ENCODE results near the gene MYOZ2.

Gene MYOZ2

DNA sequence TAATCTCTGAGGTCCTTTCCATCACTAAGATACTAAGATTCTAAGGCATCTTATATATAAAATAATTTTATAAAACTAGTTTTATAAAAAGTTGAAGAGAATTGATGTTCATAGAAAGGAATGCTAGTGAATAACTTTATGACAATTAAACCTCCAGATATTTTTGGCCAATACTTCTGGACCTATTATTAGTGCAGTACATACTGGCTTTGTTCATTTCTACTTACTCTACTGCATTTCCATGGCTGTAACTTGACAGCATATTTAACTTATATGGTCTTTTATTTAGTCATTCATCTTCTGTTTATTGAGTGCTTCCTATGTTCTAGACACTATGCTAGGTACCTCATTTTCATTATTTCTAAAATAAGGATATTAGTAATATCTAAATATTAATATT lies 70.1 kb downstream of the MYOZ2 start:
- no peak for DNase-seq

DNA sequence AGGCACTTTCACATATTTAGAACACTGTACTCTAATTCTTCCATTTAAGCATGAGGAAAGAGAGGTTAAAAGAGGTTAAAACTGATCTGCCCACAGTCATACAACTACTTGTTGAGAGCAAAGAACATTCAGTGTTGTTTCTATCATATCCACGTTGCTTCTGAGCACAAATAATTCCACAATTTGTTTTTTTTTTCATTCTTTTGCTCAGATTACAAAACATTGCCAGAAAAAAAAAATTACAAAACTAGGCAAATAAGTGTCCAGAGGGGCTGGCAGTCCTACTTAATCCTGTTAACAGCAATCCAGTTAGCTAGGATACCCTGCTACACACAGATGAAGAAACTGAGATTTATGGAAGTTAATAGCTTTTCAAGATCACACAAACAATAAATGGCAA lies 70.5 kb downstream of the MYOZ2 start:
- DNase-seq = no peak

DNA sequence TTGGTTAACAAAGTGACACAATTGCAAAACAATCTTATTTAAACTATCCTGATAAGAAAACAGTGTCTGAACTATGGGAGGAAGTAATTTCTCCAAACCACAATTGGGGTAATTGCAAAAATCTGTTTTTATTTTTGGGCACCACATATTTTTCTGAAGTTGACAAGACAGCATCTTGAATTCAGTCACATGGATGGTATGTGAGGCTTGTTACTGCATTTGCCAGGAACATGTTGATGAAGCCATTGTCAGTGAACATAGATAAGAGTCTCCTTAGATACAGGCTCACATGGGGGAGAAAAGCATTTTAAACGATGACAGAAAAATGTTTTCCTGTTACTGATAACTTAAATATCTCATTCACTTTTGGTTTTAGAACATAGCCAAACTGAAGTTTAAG lies 71.4 kb downstream of the MYOZ2 start:
- no peak for DNase-seq

DNA sequence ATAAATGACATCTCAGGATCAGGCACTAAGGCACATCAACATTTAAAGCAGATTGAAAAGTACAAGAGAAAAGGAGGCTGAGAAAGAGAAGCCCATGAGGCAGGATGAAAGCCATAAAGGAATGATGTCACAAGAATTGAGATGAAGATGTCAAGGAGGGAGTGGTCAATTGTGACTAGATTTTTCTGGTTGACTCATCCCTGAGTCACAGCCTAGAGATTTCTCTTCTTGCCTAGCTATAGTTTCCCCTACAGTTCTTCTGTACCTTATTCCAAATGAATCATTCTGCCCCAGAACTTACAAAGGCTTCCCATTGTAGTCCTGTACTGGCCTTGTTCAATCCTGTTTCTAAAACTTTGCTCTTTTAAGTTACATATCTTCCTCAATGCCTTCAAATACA lies 73.4 kb downstream of the MYOZ2 start:
- no peak for DNase-seq

DNA sequence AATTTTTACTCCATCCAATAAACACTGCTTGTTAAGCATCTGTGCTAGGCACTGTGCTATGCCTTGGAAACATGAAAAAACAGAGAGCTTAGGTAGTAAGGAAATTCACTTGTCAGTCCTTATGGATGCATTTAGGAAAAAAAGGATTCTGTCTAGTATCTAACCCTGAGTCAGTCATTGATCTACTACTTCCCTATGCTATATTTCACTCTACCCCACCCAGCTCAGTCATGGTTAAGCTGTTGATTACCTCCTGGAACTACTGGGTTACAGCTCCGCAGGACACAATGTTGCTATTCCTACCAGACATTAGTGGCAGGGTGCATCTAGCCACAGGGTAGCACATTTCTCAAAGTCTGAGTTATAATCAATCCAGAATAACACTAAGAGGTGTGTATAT lies 74.0 kb downstream of the MYOZ2 start:
- no peak for DNase-seq

DNA sequence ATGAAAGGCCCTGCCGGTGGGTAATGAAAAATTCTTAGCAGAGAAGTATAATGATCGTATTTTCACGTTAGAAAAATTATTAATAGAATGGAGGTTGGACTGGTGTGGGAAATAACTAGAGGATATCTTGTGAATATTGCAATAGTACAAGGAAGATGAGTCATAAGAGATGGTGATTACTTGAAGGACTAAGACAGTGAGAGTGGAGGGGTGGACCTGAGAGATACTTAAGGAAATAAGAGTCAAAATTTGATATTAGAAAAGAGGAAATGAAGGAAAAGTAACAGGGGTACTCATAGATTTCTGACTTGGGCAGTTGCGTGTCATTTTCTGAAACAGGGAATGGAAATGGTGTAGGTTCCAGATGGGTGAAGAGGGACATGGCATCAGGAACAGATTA lies 75.1 kb downstream of the MYOZ2 start:
- DNase-seq = no peak

DNA sequence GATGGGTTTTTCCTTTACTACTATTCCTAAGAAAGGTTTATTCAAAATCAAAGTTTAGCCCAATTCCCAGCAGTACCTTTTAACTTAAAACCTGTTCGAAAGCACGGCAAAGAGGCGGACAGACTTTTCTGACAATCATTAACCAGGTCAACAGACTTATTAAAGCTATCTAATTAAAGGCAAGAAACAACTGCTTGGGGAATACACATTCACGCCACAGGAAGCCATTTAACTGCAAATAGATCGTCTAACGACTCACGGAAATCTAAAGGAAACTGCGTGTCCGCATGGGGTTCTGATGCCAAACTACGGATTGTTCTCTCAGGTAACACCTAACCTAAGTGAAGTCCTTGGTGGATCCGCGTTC lies 76.2 kb downstream of the MYOZ2 start:
- DNase-seq = no peak

DNA sequence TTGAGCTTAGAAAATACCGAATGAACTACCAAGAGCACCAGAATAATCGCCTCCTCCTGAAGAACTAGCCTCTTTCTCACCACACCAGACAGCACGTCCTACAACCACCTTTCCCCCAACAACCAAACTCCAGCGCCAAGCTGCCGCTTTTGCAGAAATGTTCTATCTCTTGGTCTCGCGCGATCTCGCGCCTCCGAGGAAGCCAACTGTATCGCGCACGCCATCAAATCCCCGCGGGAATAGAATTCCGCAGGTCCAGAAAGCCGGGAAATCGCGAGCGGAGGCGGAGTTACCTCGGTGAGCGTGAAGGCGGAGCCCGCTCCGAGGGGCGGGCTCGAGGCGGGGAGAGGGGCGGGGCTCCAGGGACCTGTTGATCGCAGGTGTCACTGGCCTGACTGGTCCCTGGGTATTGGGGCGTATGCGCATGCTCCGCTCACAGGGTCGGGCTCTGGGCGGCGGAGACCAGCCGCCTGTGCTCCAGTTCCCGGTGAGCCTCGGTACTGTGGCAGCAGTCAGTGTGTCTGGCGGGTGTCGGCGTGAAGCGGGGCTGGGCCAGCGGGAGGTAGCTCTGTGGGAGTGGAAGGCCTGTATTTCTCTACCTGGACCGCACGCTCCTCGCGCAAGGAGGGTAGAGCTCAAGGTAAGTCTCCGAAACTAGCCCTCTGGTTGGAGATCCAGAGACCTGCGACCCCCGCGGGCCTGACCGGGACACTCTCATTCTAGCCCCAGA lies 76.8 kb downstream of the MYOZ2 start, which contains the start of gene USP53:
USP53 (plus strand) TSS at position 480 of the 730 bp plus-strand sequence. CDS start 27,047 bp downstream, outside the sequence.
- peak; percentile 98 for DNase-seq

DNA sequence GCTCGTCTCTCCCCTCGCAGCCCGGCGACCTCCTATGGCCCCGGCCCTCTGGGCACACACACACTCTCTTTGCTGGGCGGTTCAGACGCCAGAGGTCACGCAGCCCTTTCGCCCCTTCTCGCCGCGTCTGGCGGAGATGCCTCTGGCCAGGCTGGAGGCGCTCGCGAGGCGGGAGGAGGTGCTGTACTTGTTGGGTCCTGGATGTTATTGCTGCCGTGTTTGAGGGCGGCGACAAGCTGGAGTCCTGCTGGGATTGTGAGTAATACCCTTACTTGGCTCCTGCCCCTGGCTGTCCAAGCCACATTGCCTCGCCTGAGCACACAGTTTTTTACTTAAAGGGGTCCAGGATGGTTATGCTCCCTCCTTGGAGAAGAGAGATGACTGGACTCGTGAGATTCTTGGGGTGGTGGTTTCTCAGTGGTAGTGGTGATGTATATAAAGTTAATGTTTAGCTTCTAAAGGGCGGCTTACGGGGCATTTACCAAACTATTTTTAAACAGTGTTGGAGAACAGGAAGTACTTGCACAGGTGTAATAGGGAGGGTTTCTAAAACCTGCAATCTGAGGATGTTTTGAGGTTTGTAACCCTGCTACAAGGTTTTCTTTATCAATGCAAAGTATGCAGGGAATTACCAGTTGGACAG lies 77.5 kb downstream of the MYOZ2 start:
- peak; percentile 61 for DNase-seq

DNA sequence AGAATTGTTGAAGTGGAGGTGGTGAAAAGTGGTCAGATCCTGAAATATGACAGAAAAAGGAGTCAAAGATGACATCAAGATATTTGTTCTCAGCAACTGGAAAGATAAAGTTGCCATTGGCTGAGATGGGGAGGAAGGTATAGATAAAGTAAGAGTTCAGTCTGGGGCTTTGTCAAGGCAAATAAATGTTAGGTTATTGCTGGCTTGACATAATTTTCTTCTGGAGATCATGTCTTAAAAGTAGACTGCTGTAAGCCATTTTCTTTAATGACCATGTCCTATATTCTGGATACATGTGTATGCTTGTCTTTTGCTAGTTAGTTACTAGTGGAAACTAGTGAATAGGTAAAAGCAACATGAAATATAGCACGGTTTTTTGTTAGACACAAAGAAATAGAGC lies 82.5 kb downstream of the MYOZ2 start:
- DNase-seq = no peak

DNA sequence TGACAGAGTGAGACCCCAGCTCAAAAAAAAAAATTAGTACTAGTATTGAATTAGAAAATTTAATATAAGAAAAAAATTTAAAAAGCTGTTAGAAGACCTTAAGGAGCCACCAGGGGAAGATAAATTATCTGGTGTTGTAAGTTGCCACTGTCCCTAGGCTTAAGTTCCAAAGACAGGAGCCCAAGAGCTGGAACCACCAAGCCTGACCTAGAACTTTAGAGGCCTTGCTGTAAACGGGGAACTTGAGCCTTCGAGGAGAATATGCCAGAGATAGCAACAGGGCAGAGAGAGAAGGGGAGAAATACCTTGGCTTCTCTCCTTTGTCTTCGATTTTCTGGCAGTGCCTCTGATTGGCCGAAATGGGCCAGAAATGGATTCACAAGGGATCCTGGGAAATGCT lies 85.8 kb downstream of the MYOZ2 start:
- DNase-seq = no peak

DNA sequence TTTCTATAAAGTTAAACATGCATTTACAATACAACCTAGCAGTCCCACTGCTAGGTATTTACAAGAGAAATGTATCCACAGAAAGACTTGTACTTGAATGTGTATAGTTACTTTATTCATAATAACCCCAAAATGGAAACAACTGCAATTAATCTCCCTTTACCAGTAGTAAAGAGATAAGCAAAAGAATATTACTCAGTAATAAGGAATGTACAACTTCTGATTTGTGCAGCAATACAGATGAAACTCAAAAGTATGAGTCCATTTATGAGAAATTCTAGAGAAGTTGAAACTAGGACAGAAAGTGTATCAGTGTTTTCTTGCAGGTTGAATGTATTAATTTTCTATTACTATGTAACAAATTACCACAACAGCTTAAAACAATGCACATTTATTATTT lies 92.1 kb downstream of the MYOZ2 start:
- no peak for DNase-seq

DNA sequence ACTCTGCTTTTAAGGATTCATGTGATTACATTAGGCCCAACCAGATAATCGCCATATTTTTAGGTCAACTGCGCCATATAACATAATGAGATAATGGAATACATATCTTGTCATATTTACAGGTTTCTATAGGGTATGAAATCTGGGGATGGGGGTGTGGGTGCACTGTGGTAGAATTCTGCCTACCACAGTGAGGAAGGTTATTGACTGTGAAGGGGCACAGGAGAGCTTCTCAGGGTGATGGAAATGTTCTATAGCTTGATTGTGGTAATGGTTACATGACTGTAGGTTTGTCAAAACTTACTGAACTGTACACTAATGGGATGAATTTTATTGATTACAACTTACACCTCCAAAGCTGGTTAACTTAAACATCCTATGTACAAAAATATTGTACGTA lies 92.8 kb downstream of the MYOZ2 start:
- no peak for DNase-seq

DNA sequence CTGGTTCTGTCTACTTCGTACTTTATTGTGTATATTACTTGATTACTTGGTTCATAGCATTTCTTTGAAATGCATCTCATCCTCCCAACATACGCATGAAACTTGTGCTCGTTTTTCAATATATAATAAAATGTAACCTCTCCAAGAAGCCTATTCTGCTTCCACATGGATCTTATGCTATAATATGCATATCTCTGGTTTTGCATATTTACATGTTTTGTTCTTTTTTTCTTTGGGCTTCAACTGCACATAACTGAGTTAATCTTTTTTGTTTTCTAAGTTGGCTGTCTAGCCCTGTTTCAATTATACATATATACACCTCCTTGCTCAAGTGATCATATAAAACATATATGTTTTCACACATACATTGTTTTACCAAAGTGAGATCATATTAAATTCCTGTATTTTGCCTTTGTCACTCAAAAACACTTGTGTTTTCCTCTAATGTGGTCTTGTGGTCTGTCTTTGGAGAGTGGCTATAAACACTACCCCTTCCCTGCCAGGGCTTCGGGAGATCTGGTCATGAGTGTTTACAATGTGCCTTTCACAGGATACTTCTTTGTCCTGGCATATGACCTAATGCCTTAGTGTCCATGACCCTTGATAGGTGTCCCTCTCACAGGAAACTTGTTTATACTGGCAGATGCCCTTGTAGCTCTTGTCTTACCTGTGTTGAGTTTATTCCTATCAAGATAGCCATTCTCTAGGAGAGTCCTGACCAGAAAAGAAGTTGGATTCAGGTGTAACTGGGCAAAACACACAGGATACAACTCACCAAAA lies 94.5 kb downstream of the MYOZ2 start:
- DNase-seq = no peak

DNA sequence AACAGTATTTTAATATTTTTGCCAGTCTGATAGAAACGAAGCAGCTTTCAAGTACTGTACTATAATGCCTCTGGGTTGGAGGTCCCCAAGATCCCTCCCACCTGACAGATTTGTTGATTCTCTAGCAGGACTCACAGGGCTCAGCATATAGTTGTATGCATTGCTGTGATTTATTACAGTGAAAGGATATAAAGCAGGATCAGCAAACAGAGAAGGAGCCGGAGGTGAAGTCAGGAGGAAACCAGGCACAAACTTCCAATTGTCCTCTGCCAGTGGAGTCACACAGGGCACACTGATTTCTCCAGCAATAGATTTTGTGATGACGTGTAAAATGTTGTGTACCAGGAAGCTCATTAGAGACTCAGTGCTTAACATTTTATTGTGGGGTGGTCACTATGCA lies 95.9 kb downstream of the MYOZ2 start:
- no peak for DNase-seq

DNA sequence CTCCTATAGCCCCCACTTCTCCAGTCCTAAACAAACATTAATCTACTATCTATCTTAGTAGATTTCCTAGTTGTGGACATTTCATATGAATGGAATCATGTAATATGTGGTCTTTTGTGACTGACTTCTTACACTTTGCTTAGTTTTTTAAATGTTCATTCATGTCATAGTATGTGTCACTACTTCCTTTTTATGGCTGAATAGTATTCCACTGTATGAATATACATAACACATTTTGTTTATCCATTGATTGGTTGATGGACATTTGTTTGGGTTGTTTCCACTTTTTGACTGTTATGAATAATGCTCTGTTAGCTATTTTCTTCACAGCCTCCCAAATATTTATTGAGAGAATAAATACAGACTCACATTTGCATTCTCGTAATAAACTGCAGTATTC lies 96.7 kb downstream of the MYOZ2 start:
- DNase-seq = no peak

DNA sequence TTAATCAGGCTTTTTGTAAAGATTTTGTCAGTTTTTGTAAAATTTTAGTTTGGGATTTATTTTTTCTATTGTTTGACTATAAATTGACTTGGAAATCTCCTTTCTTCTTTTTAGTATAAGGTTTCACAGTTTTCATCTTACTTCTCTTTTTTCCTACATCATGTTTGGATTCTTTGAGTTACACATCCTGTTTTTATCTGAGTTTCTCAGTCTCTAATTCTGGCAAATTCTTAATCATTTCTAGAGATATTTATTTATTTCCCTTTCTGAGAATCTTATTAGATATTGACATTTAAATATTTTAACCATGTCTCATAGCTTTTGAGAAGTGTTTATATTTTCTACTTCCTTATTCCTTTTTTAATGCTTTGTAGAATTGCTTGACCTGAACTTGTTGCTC lies 97.6 kb downstream of the MYOZ2 start:
- no peak for DNase-seq

DNA sequence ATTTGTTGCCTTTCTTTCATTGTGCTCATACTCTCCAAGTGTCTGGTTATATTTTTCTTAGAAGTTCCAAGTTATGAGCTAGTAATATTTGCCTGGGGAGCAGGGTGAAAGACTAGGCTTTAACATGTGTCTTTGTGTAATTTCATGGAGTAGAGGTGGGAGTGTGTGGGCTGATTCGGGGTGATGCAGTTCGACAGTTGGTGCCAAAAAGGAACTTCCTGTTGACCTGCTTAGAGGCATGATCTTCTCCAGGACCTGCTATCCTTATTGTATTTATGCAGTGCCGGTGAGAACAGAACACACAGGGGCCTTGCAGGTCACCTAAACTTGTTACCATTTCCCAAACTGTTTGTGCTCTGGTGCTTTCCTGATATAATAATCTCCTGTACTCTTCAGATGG lies 98.1 kb downstream of the MYOZ2 start:
- no peak for DNase-seq

DNA sequence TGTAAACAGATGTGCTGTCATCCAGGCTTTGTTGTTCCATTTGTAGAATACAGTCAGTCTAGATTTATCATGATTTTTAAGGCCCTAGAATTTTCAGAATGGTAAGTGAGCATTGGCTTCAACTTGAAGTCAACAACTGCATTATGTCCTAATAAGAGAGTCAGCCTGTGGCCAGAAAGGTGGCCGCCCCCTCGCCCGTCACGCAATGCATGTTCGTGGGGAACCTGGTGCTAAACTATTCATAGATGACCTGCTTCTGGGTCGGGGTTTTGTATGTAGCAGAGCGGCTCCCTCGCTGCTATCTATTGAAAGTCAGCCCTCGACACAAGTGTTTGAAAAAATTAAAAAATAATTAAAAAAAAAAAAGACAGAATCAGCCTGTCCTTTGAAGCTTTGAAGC lies 101.6 kb downstream of the MYOZ2 start:
- DNase-seq = no peak

All from CD4-positive, alpha-beta T cell treated with Interleukin-15 for 1 hour (primary cell).